B cell (primary cell): ENCODE measurements around the gene ARRDC5.

Experiments used
- CTCF ChIP-seq: fragments of 200-600 bp; IDR thresholded peaks from one replicate; pipeline ENCODE4 v1.8.0; 2022; ENCODE audit warnings: antibody characterized with exemption, mild to moderate bottlenecking
- EZH2 ChIP-seq: IDR thresholded peaks from 2 replicates; pipeline ENCODE4 v1.6.1; 2012; ENCODE audit warnings: borderline replicate concordance, low read depth, mild to moderate bottlenecking, moderate library complexity, low read length; ENCODE audit not compliant: insufficient read depth, poor library complexity, severe bottlenecking

- TF ChIP-seq EZH2 = no peak
- no peak for TF ChIP-seq CTCF
Observed at GRCh38 chr19:4908360-4908759, 5.7 kb upstream of the ARRDC5 start.
